HG02678 (cell line): ENCODE measurements around the gene TPGS1.
A peak's percentile ranks its signal among the peaks of the same experiment; 100 is the strongest.

Source experiments
- ATAC-seq: cut with Tn5 transposase; IDR thresholded peaks from one replicate; pipeline ENCODE4 v1.9.1; 2021; ENCODE audit warnings: mild to moderate bottlenecking, moderate library complexity; ENCODE audit not compliant: unreplicated experiment

Gene TPGS1

GRCh38 chr19:513368-514165 is 6.3 kb downstream of the TPGS1 start:
- no peak for ATAC-seq

- no peak for ATAC-seq
Observed at GRCh38 chr19:514166-514663, 6.9 kb downstream of the TPGS1 start.

GRCh38 chr19:517721-518597 is 10.7 kb downstream of the TPGS1 start:
- ATAC-seq = no peak

GRCh38 chr19:518598-519231 is 11.4 kb downstream of the TPGS1 start:
- no peak for ATAC-seq

- no peak for ATAC-seq
Observed at GRCh38 chr19:519449-519865, 12.2 kb downstream of the TPGS1 start.

GRCh38 chr19:522726-523125 is 15.4 kb downstream of the TPGS1 start:
- ATAC-seq = no peak

- ATAC-seq = no peak
Observed at GRCh38 chr19:524062-524674, 16.9 kb downstream of the TPGS1 start.

GRCh38 chr19:525029-525428 is 17.7 kb downstream of the TPGS1 start:
- ATAC-seq = no peak

- ATAC-seq = no peak
Observed at GRCh38 chr19:525857-526419, 18.6 kb downstream of the TPGS1 start.

GRCh38 chr19:530134-531008 is 23.1 kb downstream of the TPGS1 start:
- ATAC-seq = no peak

GRCh38 chr19:531009-531752 is 23.9 kb downstream of the TPGS1 start:
- peak; percentile 70 for ATAC-seq

- peak; percentile 2 for ATAC-seq
Observed at GRCh38 chr19:531753-532560, 24.7 kb downstream of the TPGS1 start, which contains the start of gene CDC34. Gene CDC34, plus strand, starts transcription at chr19:531760. Its CDS starts 172 bp downstream, at chr19:531932.

- ATAC-seq = no peak
Observed at GRCh38 chr19:532561-533363, 25.5 kb downstream of the TPGS1 start.

- no peak for ATAC-seq
Observed at GRCh38 chr19:533364-534058, 26.2 kb downstream of the TPGS1 start.

- ATAC-seq = no peak
Observed at GRCh38 chr19:534088-534487, 26.8 kb downstream of the TPGS1 start.

GRCh38 chr19:535017-535835 is 27.9 kb downstream of the TPGS1 start:
- no peak for ATAC-seq
